ENCODE measurements around the gene SNAPC2.

GRCh38 chr19:7914099-7914498 lies 6.0 kb upstream of the SNAPC2 start:
- TF ChIP-seq EZH2phosphoT487 (IDR thresholded peaks at IDR 0.05; ENCODE audit: insufficient read depth, low read depth) (no peak), EZH2 (IDR thresholded peaks at IDR 0.05; ENCODE audit: insufficient read depth, poor library complexity, severe bottlenecking) (no peak)
